Astrocyte (in vitro differentiated cells and primary cell): ENCODE measurements around the gene ZNF609. TPM values are rescaled to one million over a fixed set of nuclear protein-coding genes. Genes with fewer than 3 reads are reported as not detected.

Experiments used
- DNase-seq: peaks from one replicate; pipeline ENCODE4 v3.0.0-alpha.2; 2010; ENCODE audit warnings: low read depth
- FAIRE-seq: peaks from 2 replicates; lab custom pipeline; 2011; peaks lifted over from hg19 to GRCh38; lab: Jason Lieb, UNC
- H2AFZ ChIP-seq: 2 replicates; pipeline ENCODE4 v1.6.0; 2012; ENCODE audit warnings: low read depth, low read length, inconsistent platforms
- H3K27ac ChIP-seq: 2 replicates; pipeline ENCODE4 v1.5.1; 2011; ENCODE audit warnings: low read depth, low read length, inconsistent platforms
- H3K27me3 ChIP-seq: 2 replicates; pipeline ENCODE4 v1.6.0; 2011; ENCODE audit warnings: low read length, inconsistent platforms; ENCODE audit not compliant: insufficient read depth
- H3K36me3 ChIP-seq: 2 replicates; pipeline ENCODE4 v1.5.1; 2011; ENCODE audit warnings: low read length, inconsistent platforms; ENCODE audit not compliant: insufficient read depth
- H3K4me1 ChIP-seq: 2 replicates; pipeline ENCODE4 v1.5.1; 2011; ENCODE audit warnings: low read length, inconsistent platforms; ENCODE audit not compliant: insufficient read depth
- H3K4me2 ChIP-seq: 2 replicates; pipeline ENCODE4 v1.6.0; 2012; ENCODE audit warnings: low read length, inconsistent platforms
- H3K4me3 ChIP-seq: 2 replicates; pipeline ENCODE4 v1.5.1; 2011; ENCODE audit warnings: low read depth, mild to moderate bottlenecking, low read length, inconsistent platforms; ENCODE audit not compliant: insufficient read depth
- H3K79me2 ChIP-seq: 2 replicates; pipeline ENCODE4 v1.6.0; 2012; ENCODE audit warnings: mild to moderate bottlenecking, low read length, inconsistent platforms; ENCODE audit not compliant: insufficient read depth
- H3K9ac ChIP-seq: 2 replicates; pipeline ENCODE4 v1.6.0; 2012; ENCODE audit warnings: mild to moderate bottlenecking, low read length, inconsistent platforms
- H3K9me3 ChIP-seq: 2 replicates; pipeline ENCODE4 v1.5.1; 2012; ENCODE audit warnings: low read depth, mild to moderate bottlenecking, low read length, inconsistent platforms; ENCODE audit not compliant: insufficient read depth
- H4K20me1 ChIP-seq: 2 replicates; pipeline ENCODE4 v1.6.0; 2012; ENCODE audit warnings: low read length, inconsistent platforms; ENCODE audit not compliant: insufficient read depth
- H3K27ac Mint-ChIP-seq: one replicate; pipeline ENCODE4 v1.8.0; 2021; ENCODE audit warnings: mild to moderate bottlenecking, mixed read lengths; ENCODE audit not compliant: unreplicated experiment
- H3K27me3 Mint-ChIP-seq: one replicate; pipeline ENCODE4 v1.8.0; 2021; ENCODE audit warnings: low read depth, mixed read lengths; ENCODE audit not compliant: unreplicated experiment
- H3K36me3 Mint-ChIP-seq: one replicate; pipeline ENCODE4 v1.8.0; 2021; ENCODE audit warnings: low read depth, mixed read lengths; ENCODE audit not compliant: unreplicated experiment
- H3K4me1 Mint-ChIP-seq: one replicate; pipeline ENCODE4 v1.8.0; 2021; ENCODE audit warnings: low read depth, mixed read lengths; ENCODE audit not compliant: unreplicated experiment
- H3K4me3 Mint-ChIP-seq: one replicate; pipeline ENCODE4 v1.8.0; 2021; ENCODE audit warnings: mild to moderate bottlenecking, moderate library complexity, mixed read lengths; ENCODE audit not compliant: unreplicated experiment
- H3K9me3 Mint-ChIP-seq: one replicate; pipeline ENCODE4 v1.8.0; 2021; ENCODE audit warnings: mild to moderate bottlenecking, mixed read lengths; ENCODE audit not compliant: unreplicated experiment
- EZH2 ChIP-seq: IDR thresholded peaks from 2 replicates; pipeline ENCODE4 v1.6.1; 2012; ENCODE audit warnings: mild to moderate bottlenecking, low read length, inconsistent platforms; ENCODE audit not compliant: insufficient read depth
- total RNA-seq: library from RNA; stranded (reverse); gene quantifications from 2 replicates; pipeline ENCODE4 v1.2.1, GENCODE V29; 2021
- TF ChIP-seq, protein P1 (sequence below): IDR thresholded peaks from 2 replicates; pipeline ENCODE4 v1.5.1; 2011; ENCODE audit warnings: low read depth, mild to moderate bottlenecking, inconsistent platforms, low read length, moderate library complexity; ENCODE audit not compliant: insufficient read depth

ZNF609 gene
- total RNA-seq, 1 donor from 2014 or later: 38.5 TPM

- Mint-ChIP-seq H3K27ac (no peak overlapping the region), H3K9me3 (no peaks in the 10 kb centered on the region), H3K27me3 (no peaks in the 10 kb centered on the region), H3K36me3 (peaks cover 6% of the 10 kb centered on the region), H3K4me3 (no peak overlapping the region), H3K4me1 (peaks cover under 1% of the 10 kb centered on the region)
- H3K79me2 ChIP-seq: peaks cover 25% of the 10 kb centered on the region
- H4K20me1 ChIP-seq: peaks cover 49% of the 10 kb centered on the region
- no peak overlapping the region for H3K9ac ChIP-seq
- no peaks in the 10 kb centered on the region for H3K9me3 ChIP-seq
- no peaks in the 10 kb centered on the region for H3K36me3 ChIP-seq
- no peak overlapping the region for H3K27ac ChIP-seq
- FAIRE-seq (no peak), DNase-seq (no peak)
- H2AFZ ChIP-seq: no peak overlapping the region
- no peak overlapping the region for H3K4me3 ChIP-seq
- no peaks in the 10 kb centered on the region for H3K4me1 ChIP-seq
- H3K27me3 ChIP-seq: no peaks in the 10 kb centered on the region
- TF ChIP-seq, protein P1, sequence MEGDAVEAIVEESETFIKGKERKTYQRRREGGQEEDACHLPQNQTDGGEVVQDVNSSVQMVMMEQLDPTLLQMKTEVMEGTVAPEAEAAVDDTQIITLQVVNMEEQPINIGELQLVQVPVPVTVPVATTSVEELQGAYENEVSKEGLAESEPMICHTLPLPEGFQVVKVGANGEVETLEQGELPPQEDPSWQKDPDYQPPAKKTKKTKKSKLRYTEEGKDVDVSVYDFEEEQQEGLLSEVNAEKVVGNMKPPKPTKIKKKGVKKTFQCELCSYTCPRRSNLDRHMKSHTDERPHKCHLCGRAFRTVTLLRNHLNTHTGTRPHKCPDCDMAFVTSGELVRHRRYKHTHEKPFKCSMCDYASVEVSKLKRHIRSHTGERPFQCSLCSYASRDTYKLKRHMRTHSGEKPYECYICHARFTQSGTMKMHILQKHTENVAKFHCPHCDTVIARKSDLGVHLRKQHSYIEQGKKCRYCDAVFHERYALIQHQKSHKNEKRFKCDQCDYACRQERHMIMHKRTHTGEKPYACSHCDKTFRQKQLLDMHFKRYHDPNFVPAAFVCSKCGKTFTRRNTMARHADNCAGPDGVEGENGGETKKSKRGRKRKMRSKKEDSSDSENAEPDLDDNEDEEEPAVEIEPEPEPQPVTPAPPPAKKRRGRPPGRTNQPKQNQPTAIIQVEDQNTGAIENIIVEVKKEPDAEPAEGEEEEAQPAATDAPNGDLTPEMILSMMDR: no peak
- TF ChIP-seq EZH2: no peak
- no peak overlapping the region for H3K4me2 ChIP-seq
Observed at GRCh38 chr15:64645995-64646394, 185.6 kb downstream of the ZNF609 start.

- H3K27ac ChIP-seq: no peak overlapping the region
- H3K79me2 ChIP-seq: peaks cover 22% of the 10 kb centered on the region
- no peak for FAIRE-seq
Observed at GRCh38 chr15:64647367-64647766, 187.0 kb downstream of the ZNF609 start.

DNA sequence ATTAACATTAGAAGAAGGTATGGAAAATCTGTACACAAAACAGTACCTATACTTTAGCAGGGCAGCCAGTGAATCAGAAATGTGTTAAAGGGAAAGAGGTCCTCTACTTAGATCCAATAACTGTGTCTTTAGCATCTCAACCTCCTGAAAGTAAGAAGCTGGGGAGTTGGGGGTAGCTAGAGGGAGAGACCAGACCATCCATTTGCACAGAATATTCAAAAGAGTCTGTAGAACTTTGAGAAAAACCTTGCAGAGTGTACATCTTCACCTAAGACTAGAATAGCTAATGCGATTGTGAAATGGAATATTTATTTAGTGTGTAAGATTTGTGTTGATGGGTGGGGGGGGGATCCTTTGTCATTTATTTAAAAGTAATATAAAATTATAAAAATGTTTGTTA is 190.2 kb downstream of the ZNF609 start:
- Histone ChIP-seq H3K27ac (no peak overlapping the region), H4K20me1 (peaks cover 45% of the 10 kb centered on the region), H3K9ac (no peak overlapping the region), H3K27me3 (no peaks in the 10 kb centered on the region), H3K4me1 (no peaks in the 10 kb centered on the region), H3K4me2 (no peak overlapping the region), H3K79me2 (peaks cover 17% of the 10 kb centered on the region), H3K9me3 (no peaks in the 10 kb centered on the region), H2AFZ (no peak overlapping the region), H3K36me3 (no peaks in the 10 kb centered on the region), H3K4me3 (no peak overlapping the region)
- Mint-ChIP-seq H3K9me3 (no peaks in the 10 kb centered on the region), H3K4me1 (peaks cover 6% of the 10 kb centered on the region), H3K36me3 (peaks cover 3% of the 10 kb centered on the region), H3K27me3 (no peaks in the 10 kb centered on the region), H3K4me3 (no peak overlapping the region), H3K27ac (no peak overlapping the region)
- DNase-seq: no peak
- no peak for TF ChIP-seq EZH2
- TF ChIP-seq, protein P1: no peak
- no peak for FAIRE-seq

More at GRCh38 chr15:64647367-64647766, 187.0 kb downstream of the ZNF609 start:
- no peak overlapping the region for H3K9ac ChIP-seq
- Mint-ChIP-seq H3K27me3 (no peaks in the 10 kb centered on the region), H3K4me3 (no peak overlapping the region), H3K9me3 (no peaks in the 10 kb centered on the region), H3K4me1 (peaks cover 6% of the 10 kb centered on the region), H3K36me3 (peaks cover 3% of the 10 kb centered on the region), H3K27ac (no peak overlapping the region)
- H3K27me3 ChIP-seq: no peaks in the 10 kb centered on the region
- no peaks in the 10 kb centered on the region for H3K4me1 ChIP-seq
- TF ChIP-seq, protein P1: no peak
- no peak for TF ChIP-seq EZH2
- H3K9me3 ChIP-seq: no peaks in the 10 kb centered on the region
- H4K20me1 ChIP-seq: peaks cover 53% of the 10 kb centered on the region
- H3K4me2 ChIP-seq: no peak overlapping the region
- no peaks in the 10 kb centered on the region for H3K36me3 ChIP-seq
- no peak overlapping the region for H3K4me3 ChIP-seq
- H2AFZ ChIP-seq: no peak overlapping the region
- no peak for DNase-seq
